ENCODE results near the gene SLC25A30.

DNA sequence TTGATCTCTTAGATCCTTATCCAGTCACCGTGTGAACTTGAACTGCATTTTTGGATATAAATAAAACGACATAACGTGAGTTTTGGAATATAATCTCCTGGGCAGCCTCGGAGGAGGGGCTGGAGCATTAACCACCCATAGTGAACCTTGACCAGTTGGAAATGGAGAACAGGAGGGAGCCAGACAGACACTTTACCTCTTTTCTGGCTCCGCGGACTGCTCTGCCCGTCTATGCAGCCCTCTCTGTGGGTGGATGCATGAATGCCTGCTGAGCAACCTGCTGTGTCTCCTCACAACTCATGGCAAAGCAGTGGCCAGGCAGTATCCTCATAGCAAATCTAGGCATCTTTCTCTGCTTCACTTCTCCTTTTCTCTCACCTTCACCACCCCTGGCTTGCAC, 36.0 kb upstream of the SLC25A30 start:
- TF ChIP-seq, protein P1, sequence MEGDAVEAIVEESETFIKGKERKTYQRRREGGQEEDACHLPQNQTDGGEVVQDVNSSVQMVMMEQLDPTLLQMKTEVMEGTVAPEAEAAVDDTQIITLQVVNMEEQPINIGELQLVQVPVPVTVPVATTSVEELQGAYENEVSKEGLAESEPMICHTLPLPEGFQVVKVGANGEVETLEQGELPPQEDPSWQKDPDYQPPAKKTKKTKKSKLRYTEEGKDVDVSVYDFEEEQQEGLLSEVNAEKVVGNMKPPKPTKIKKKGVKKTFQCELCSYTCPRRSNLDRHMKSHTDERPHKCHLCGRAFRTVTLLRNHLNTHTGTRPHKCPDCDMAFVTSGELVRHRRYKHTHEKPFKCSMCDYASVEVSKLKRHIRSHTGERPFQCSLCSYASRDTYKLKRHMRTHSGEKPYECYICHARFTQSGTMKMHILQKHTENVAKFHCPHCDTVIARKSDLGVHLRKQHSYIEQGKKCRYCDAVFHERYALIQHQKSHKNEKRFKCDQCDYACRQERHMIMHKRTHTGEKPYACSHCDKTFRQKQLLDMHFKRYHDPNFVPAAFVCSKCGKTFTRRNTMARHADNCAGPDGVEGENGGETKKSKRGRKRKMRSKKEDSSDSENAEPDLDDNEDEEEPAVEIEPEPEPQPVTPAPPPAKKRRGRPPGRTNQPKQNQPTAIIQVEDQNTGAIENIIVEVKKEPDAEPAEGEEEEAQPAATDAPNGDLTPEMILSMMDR (IDR thresholded peaks at IDR 0.05 in 2 of 3, conservative IDR thresholded peaks at IDR 0.05 in 1 of 3; ENCODE audit: insufficient read depth in 2 of 3, low read depth in 1 of 3, low read length in 3 of 3): no peak
- TF ChIP-seq, protein P2, sequence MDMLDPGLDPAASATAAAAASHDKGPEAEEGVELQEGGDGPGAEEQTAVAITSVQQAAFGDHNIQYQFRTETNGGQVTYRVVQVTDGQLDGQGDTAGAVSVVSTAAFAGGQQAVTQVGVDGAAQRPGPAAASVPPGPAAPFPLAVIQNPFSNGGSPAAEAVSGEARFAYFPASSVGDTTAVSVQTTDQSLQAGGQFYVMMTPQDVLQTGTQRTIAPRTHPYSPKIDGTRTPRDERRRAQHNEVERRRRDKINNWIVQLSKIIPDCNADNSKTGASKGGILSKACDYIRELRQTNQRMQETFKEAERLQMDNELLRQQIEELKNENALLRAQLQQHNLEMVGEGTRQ (CRISPR knock-in tag; IDR thresholded peaks at IDR 0.05): no peak
- TF ChIP-seq ARID2 (IDR thresholded peaks at IDR 0.05): no peak
- TF ChIP-seq TCF7L2 (IDR thresholded peaks at IDR 0.05; ENCODE audit: low read depth, low read length): no peak
- no peak for TF ChIP-seq BCL6 (CRISPR knock-in tag; IDR thresholded peaks at IDR 0.05)
- TF ChIP-seq ZNF217 (CRISPR knock-in tag; IDR thresholded peaks at IDR 0.05): no peak

Measured in K562 (cell line).